ENCODE measurements around the gene WNK4.

- no peak for TF ChIP-seq CTCF (conservative IDR thresholded peaks at IDR 0.05; ENCODE audit: low read depth in 2 of 2)
- no peak for TF ChIP-seq REST (IDR thresholded peaks at IDR 0.05; ENCODE audit: unreplicated experiment)
- no peak for TF ChIP-seq JUNB (IDR thresholded peaks at IDR 0.05; ENCODE audit: unreplicated experiment)
- no peak for TF ChIP-seq POLR2AphosphoS5 (IDR thresholded peaks at IDR 0.05; ENCODE audit: low read depth)
- TF ChIP-seq EZH2 (IDR thresholded peaks at IDR 0.05; ENCODE audit: low read depth, unreplicated experiment) = no peak
- TF ChIP-seq EZH2phosphoT487 (IDR thresholded peaks at IDR 0.05; ENCODE audit: unreplicated experiment) = no peak
- no peak for TF ChIP-seq NANOG (IDR thresholded peaks at IDR 0.05; ENCODE audit: borderline replicate concordance)
- TF ChIP-seq ZNF114 (CRISPR knock-in tag; IDR thresholded peaks at IDR 0.05) = no peak
- TF ChIP-seq ZNF462 (CRISPR knock-in tag; IDR thresholded peaks at IDR 0.05) = no peak
- TF ChIP-seq STAT1 (IDR thresholded peaks at IDR 0.05; ENCODE audit: unreplicated experiment) = no peak
- TF ChIP-seq ZNF331 (CRISPR knock-in tag; IDR thresholded peaks at IDR 0.05; ENCODE audit: low read depth) = no peak
- TF ChIP-seq CREB1 (CRISPR knock-in tag; IDR thresholded peaks at IDR 0.05; ENCODE audit: low read depth) = no peak
- TF ChIP-seq ETS1 (IDR thresholded peaks at IDR 0.05) = no peak
Measured at GRCh38 chr17:42787266-42787665, 6.9 kb downstream of the WNK4 start.

Measured in GM23338 (cell line).